ENCODE results near the gene BTRC. TPM values are rescaled to one million over a fixed set of nuclear protein-coding genes. Genes with fewer than 3 reads are reported as not detected.

Gene BTRC
- polyA plus RNA-seq, 3 donors = 2.8 to 4.3 (median 3.1) TPM

GRCh38 chr10:101447477-101447876 is 93.5 kb downstream of the BTRC start:
- Histone ChIP-seq H3K4me2 (replicated peaks; ENCODE audit: extremely low read depth, low read length, poor library complexity, severe bottlenecking) (no peak overlapping the region), H3K9me3 (replicated peaks in 1 of 2; ENCODE audit: control insufficient read depth in 1 of 2, insufficient read depth in 1 of 2, low read length in 2 of 2) (no peaks in the 10 kb centered on the region), H2AFZ (ENCODE audit: insufficient read depth, low read depth, low read length, poor library complexity, severe bottlenecking) (no peak overlapping the region), H3K36me3 (replicated peaks in 1 of 2; ENCODE audit: control insufficient read depth in 1 of 2, insufficient read depth in 2 of 2, low read length in 2 of 2) (no peaks in the 10 kb centered on the region), H3K27ac (ENCODE audit: low read depth in 1 of 2, low read length in 2 of 2) (no peak overlapping the region), H3K27me3 (ENCODE audit: control insufficient read depth in 2 of 2, insufficient read depth in 2 of 2, low read length in 2 of 2) (peaks cover 3 to 7% of the 10 kb centered on the region in 2 donors), H3K4me3 (replicated peaks in 1 of 3; ENCODE audit: low read depth in 2 of 3, low read length in 3 of 3) (no peak overlapping the region), H3K79me2 (ENCODE audit: insufficient read depth, low read length) (no peaks in the 10 kb centered on the region), H3K9ac (ENCODE audit: insufficient read depth, low read length, poor library complexity, severe bottlenecking) (no peak overlapping the region), H4K20me1 (ENCODE audit: insufficient read depth, low read length) (no peaks in the 10 kb centered on the region), H3K4me1 (ENCODE audit: control insufficient read depth in 1 of 2, insufficient read depth in 2 of 2, low read length in 2 of 2) (peaks cover 0 to 3% of the 10 kb centered on the region in 2 donors)
- H3K27ac Mint-ChIP-seq = no peak overlapping the region
- peaks cover 0 to 5% of the 10 kb centered on the region in 2 donors for H3K36me3 Mint-ChIP-seq
- TF ChIP-seq CTCF (IDR thresholded peaks at IDR 0.05) = no peak
- peaks cover 6% of the 10 kb centered on the region for H3K4me1 Mint-ChIP-seq
- no peak for DNase-seq
- H3K4me3 Mint-ChIP-seq = no peak overlapping the region
- no CpG with 5 or more reads among the region's 2 CpGs for WGBS (ENCODE audit: insufficient coverage)
- intact Hi-C loops (cut with micrococcal nuclease) = loop anchor here in 1 of 2 donors (10.0 kb wide), 1 partner anchor 233 kb away; no protein-coding TSS in a partner anchor
- H3K9me3 Mint-ChIP-seq = no peaks in the 10 kb centered on the region
- peaks cover 0 to 16% (median 2%) of the 10 kb centered on the region in 3 donors for H3K27me3 Mint-ChIP-seq (ENCODE audit: low read depth in 3 of 3)

- Histone ChIP-seq H3K4me3 (replicated peaks in 1 of 3; ENCODE audit: low read depth in 2 of 3, low read length in 3 of 3) (no peak overlapping the region), H3K4me1 (ENCODE audit: control insufficient read depth in 1 of 2, insufficient read depth in 2 of 2, low read length in 2 of 2) (peaks cover 0 to 3% of the 10 kb centered on the region in 2 donors), H3K27me3 (ENCODE audit: control insufficient read depth in 2 of 2, insufficient read depth in 2 of 2, low read length in 2 of 2) (peaks cover 3 to 8% of the 10 kb centered on the region in 2 donors), H4K20me1 (ENCODE audit: insufficient read depth, low read length) (no peaks in the 10 kb centered on the region), H3K27ac (ENCODE audit: low read depth in 1 of 2, low read length in 2 of 2) (no peak overlapping the region), H3K9me3 (replicated peaks in 1 of 2; ENCODE audit: control insufficient read depth in 1 of 2, insufficient read depth in 1 of 2, low read length in 2 of 2) (no peaks in the 10 kb centered on the region), H3K4me2 (replicated peaks; ENCODE audit: extremely low read depth, low read length, poor library complexity, severe bottlenecking) (no peak overlapping the region), H3K79me2 (ENCODE audit: insufficient read depth, low read length) (no peaks in the 10 kb centered on the region), H3K36me3 (replicated peaks in 1 of 2; ENCODE audit: control insufficient read depth in 1 of 2, insufficient read depth in 2 of 2, low read length in 2 of 2) (no peaks in the 10 kb centered on the region), H3K9ac (ENCODE audit: insufficient read depth, low read length, poor library complexity, severe bottlenecking) (no peak overlapping the region), H2AFZ (ENCODE audit: insufficient read depth, low read depth, low read length, poor library complexity, severe bottlenecking) (no peak overlapping the region)
- Mint-ChIP-seq H3K9me3 (no peaks in the 10 kb centered on the region), H3K27ac (no peak overlapping the region), H3K4me3 (no peak overlapping the region), H3K27me3 (ENCODE audit: low read depth in 3 of 3) (peaks cover 3 to 16% (median 3%) of the 10 kb centered on the region in 3 donors), H3K36me3 (peaks cover 0 to 5% of the 10 kb centered on the region in 2 donors), H3K4me1 (peaks cover 6% of the 10 kb centered on the region)
- intact Hi-C loops (cut with micrococcal nuclease) = no loop called here
- TF ChIP-seq CTCF (IDR thresholded peaks at IDR 0.05) = no peak
- DNase-seq = no peak
- WGBS (ENCODE audit: insufficient coverage) = 42% methylated on average over 2 of the region's 6 CpGs
Measured at GRCh38 chr10:101450277-101451080, 96.5 kb downstream of the BTRC start.
